Measurements from ENCODE around the gene CACNA1S. TPM values are rescaled to one million over a fixed set of nuclear protein-coding genes. Genes with fewer than 3 reads are reported as not detected.

The CACNA1S gene
- total RNA-seq, 1 donor from 2014 or later: not detected

- peaks cover 22% of the 10 kb centered on the region for H3K27me3 ChIP-seq (ENCODE audit: low read depth)
- H3K27ac ChIP-seq (replicated peaks): no peak overlapping the region
- no peak overlapping the region for H3K4me3 ChIP-seq
- TF ChIP-seq, protein P1, sequence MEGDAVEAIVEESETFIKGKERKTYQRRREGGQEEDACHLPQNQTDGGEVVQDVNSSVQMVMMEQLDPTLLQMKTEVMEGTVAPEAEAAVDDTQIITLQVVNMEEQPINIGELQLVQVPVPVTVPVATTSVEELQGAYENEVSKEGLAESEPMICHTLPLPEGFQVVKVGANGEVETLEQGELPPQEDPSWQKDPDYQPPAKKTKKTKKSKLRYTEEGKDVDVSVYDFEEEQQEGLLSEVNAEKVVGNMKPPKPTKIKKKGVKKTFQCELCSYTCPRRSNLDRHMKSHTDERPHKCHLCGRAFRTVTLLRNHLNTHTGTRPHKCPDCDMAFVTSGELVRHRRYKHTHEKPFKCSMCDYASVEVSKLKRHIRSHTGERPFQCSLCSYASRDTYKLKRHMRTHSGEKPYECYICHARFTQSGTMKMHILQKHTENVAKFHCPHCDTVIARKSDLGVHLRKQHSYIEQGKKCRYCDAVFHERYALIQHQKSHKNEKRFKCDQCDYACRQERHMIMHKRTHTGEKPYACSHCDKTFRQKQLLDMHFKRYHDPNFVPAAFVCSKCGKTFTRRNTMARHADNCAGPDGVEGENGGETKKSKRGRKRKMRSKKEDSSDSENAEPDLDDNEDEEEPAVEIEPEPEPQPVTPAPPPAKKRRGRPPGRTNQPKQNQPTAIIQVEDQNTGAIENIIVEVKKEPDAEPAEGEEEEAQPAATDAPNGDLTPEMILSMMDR (IDR thresholded peaks at IDR 0.05; ENCODE audit: borderline replicate concordance): no peak
- H3K9me3 ChIP-seq (replicated peaks): no peaks in the 10 kb centered on the region
- no peak for DNase-seq
- H3K4me1 ChIP-seq: no peaks in the 10 kb centered on the region
- no peaks in the 10 kb centered on the region for H3K36me3 ChIP-seq
- intact Hi-C loops (cut with micrococcal nuclease): no loop called here
These were observed 16.2 kb downstream of the CACNA1S start for GRCh38 chr1:201096041-201096461.

DNA sequence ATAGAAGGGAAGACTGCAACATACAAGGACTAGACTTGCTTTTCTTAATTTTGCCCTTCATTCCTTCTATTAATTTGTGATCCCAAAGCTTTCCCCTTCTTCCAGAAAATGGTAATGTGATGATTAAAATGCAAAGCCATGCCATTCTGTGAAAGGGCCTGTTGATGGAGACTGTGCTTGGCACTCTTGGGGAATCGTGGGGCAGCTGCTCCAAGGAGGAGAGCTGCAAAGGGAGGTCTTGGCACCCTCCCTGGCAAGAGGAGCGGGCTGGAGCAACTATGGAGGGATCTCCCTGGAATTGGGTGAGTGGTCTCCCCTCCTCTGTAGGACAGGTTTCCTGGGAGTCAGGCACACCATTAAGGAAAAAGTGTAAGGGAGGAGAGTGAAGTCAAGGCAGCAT is 16.6 kb downstream of the CACNA1S start:
- H3K9me3 ChIP-seq (replicated peaks): no peaks in the 10 kb centered on the region
- peaks cover 19% of the 10 kb centered on the region for H3K27me3 ChIP-seq (ENCODE audit: low read depth)
- no peak for DNase-seq
- H3K36me3 ChIP-seq: no peaks in the 10 kb centered on the region
- no peak overlapping the region for H3K27ac ChIP-seq (replicated peaks)
- no peaks in the 10 kb centered on the region for H3K4me1 ChIP-seq
- TF ChIP-seq, protein P1 (IDR thresholded peaks at IDR 0.05; ENCODE audit: borderline replicate concordance): no peak
- no peak overlapping the region for H3K4me3 ChIP-seq
- intact Hi-C loops (cut with micrococcal nuclease): no loop called here

DNA sequence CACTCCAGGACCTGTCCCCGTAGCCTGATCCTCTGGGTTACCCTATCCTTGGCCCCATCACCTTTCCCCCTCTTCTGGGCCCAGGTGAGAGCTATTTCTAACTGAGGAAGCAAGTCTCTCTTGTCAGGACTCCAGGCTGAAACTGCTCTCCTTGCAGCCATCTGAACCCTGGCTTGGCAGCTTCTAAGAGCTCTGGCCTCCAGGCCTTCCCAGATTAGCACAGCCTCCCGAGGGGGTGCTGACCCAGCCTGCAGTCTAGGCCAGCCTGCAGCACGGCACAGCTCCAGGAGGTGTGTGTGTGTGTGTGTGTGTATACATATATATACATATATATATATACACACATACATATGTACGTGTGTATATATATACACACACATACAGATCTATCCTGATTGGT is 17.4 kb downstream of the CACNA1S start:
- intact Hi-C loops (cut with micrococcal nuclease): no loop called here

GRCh38 chr1:201093962-201094361 is 18.3 kb downstream of the CACNA1S start:
- no peak overlapping the region for H3K4me3 ChIP-seq
- TF ChIP-seq, protein P1 (IDR thresholded peaks at IDR 0.05; ENCODE audit: borderline replicate concordance): no peak
- no peaks in the 10 kb centered on the region for H3K4me1 ChIP-seq
- H3K9me3 ChIP-seq (replicated peaks): no peaks in the 10 kb centered on the region
- H3K27me3 ChIP-seq (ENCODE audit: low read depth): peaks cover 8% of the 10 kb centered on the region
- H3K36me3 ChIP-seq: no peaks in the 10 kb centered on the region
- no peak overlapping the region for H3K27ac ChIP-seq (replicated peaks)
- no peak for DNase-seq
- intact Hi-C loops (cut with micrococcal nuclease): no loop called here

More for the DNA sequence above, 17.4 kb downstream of the CACNA1S start:
- no peak for DNase-seq
- Histone ChIP-seq H3K27ac (replicated peaks) (no peak overlapping the region), H3K27me3 (ENCODE audit: low read depth) (peaks cover 11% of the 10 kb centered on the region), H3K9me3 (replicated peaks) (no peaks in the 10 kb centered on the region), H3K36me3 (no peaks in the 10 kb centered on the region), H3K4me1 (no peaks in the 10 kb centered on the region), H3K4me3 (no peak overlapping the region)
- TF ChIP-seq, protein P1 (IDR thresholded peaks at IDR 0.05; ENCODE audit: borderline replicate concordance): no peak

- intact Hi-C loops (cut with micrococcal nuclease): no loop called here
- TF ChIP-seq, protein P1 (IDR thresholded peaks at IDR 0.05; ENCODE audit: borderline replicate concordance): no peak
- DNase-seq: no peak
- H3K27me3 ChIP-seq (ENCODE audit: low read depth): peaks cover 7% of the 10 kb centered on the region
- H3K4me1 ChIP-seq: no peaks in the 10 kb centered on the region
- no peaks in the 10 kb centered on the region for H3K36me3 ChIP-seq
- H3K4me3 ChIP-seq: no peak overlapping the region
- no peak overlapping the region for H3K27ac ChIP-seq (replicated peaks)
- H3K9me3 ChIP-seq (replicated peaks): no peaks in the 10 kb centered on the region
These were observed 18.7 kb downstream of the CACNA1S start for GRCh38 chr1:201093561-201093960.

- H3K4me3 ChIP-seq: no peak overlapping the region
- intact Hi-C loops (cut with micrococcal nuclease): no loop called here
- H3K36me3 ChIP-seq: no peaks in the 10 kb centered on the region
- no peak overlapping the region for H3K27ac ChIP-seq (replicated peaks)
- DNase-seq: no peak
- H3K27me3 ChIP-seq (ENCODE audit: low read depth): peaks cover 13% of the 10 kb centered on the region
- no peaks in the 10 kb centered on the region for H3K9me3 ChIP-seq (replicated peaks)
- TF ChIP-seq, protein P1 (IDR thresholded peaks at IDR 0.05; ENCODE audit: borderline replicate concordance): no peak
- no peaks in the 10 kb centered on the region for H3K4me1 ChIP-seq
These were observed 19.5 kb downstream of the CACNA1S start for GRCh38 chr1:201092738-201093137.
